GM21619 (cell line): Measurements from ENCODE around the gene SHC3.

Source experiments
- ATAC-seq: cut with Tn5 transposase; IDR thresholded peaks from one replicate; pipeline ENCODE4 v1.9.1; 2021; ENCODE audit not compliant: unreplicated experiment

Gene SHC3

GRCh38 chr9:88988796-88989641, 189.6 kb downstream of the SHC3 start:
- ATAC-seq, result peak; percentile 71

GRCh38 chr9:88987661-88988060, 191.0 kb downstream of the SHC3 start:
- ATAC-seq, result no peak

- ATAC-seq, result no peak
Measured at GRCh38 chr9:88986776-88987175, 191.8 kb downstream of the SHC3 start.

GRCh38 chr9:88985616-88986015, 193.0 kb downstream of the SHC3 start:
- no peak for ATAC-seq

GRCh38 chr9:88984543-88984883, 194.1 kb downstream of the SHC3 start:
- no peak for ATAC-seq

GRCh38 chr9:88983865-88984542, 194.6 kb downstream of the SHC3 start:
- no peak for ATAC-seq

- no peak for ATAC-seq
Measured at GRCh38 chr9:88980740-88981203, 197.8 kb downstream of the SHC3 start.

- ATAC-seq, result no peak
Measured at GRCh38 chr9:88979791-88980190, 198.8 kb downstream of the SHC3 start.

GRCh38 chr9:88979021-88979420, 199.6 kb downstream of the SHC3 start:
- ATAC-seq, result no peak

GRCh38 chr9:88978034-88978433, 200.6 kb downstream of the SHC3 start:
- no peak for ATAC-seq

- ATAC-seq, result no peak
Measured at GRCh38 chr9:88976890-88977257, 201.7 kb downstream of the SHC3 start.

GRCh38 chr9:88975966-88976889, 202.4 kb downstream of the SHC3 start:
- no peak for ATAC-seq

GRCh38 chr9:88974641-88975040, 204.0 kb downstream of the SHC3 start:
- no peak for ATAC-seq

GRCh38 chr9:88973281-88974045, 205.2 kb downstream of the SHC3 start:
- no peak for ATAC-seq

- ATAC-seq, result no peak
Measured at GRCh38 chr9:88972401-88972800, 206.2 kb downstream of the SHC3 start.

GRCh38 chr9:88971131-88971960, 207.3 kb downstream of the SHC3 start:
- ATAC-seq, result no peak

- ATAC-seq, result no peak
Measured at GRCh38 chr9:88969646-88970373, 208.8 kb downstream of the SHC3 start.

- no peak for ATAC-seq
Measured at GRCh38 chr9:88968799-88969198, 209.8 kb downstream of the SHC3 start.
